Smooth muscle cell (in vitro differentiated cells): ENCODE data around the gene GALNT18. TPM values are rescaled to one million over a fixed set of nuclear protein-coding genes. Genes with fewer than 3 reads are reported as not detected.
A peak's percentile ranks its signal among the peaks of the same experiment; 100 is the strongest.

ENCODE experiments used
- DNase-seq: peaks from one replicate; lab custom pipeline; 2025; ENCODE audit not compliant: unreplicated experiment; lab: John Stamatoyannopoulos, UW
- H2AFZ ChIP-seq: fragments of 200-600 bp; sonication (generic); 2 replicates; pipeline ENCODE4 v1.6.0; 2016; ENCODE audit warnings: antibody characterized with exemption, low read depth, mild to moderate bottlenecking
- H3F3A ChIP-seq: fragments of 200-600 bp; sonication (generic); 2 replicates; pipeline ENCODE4 v1.6.0; 2017; ENCODE audit warnings: antibody characterized with exemption, low read depth
- H3K27ac ChIP-seq: fragments of 200-600 bp; sonication (generic); 2 replicates; pipeline ENCODE4 v1.5.1; 2016; ENCODE audit warnings: low read depth, mild to moderate bottlenecking
- H3K27me3 ChIP-seq: fragments of 200-600 bp; sonication (generic); 2 replicates; pipeline ENCODE4 v1.6.1; 2016; ENCODE audit warnings: low read depth, mild to moderate bottlenecking
- H3K36me3 ChIP-seq: fragments of 200-600 bp; sonication (generic); 2 replicates; pipeline ENCODE4 v1.5.1; 2016; ENCODE audit warnings: low read depth
- H3K4me1 ChIP-seq: fragments of 200-600 bp; sonication (generic); 2 replicates; pipeline ENCODE4 v1.5.1; 2016; ENCODE audit warnings: low read depth
- H3K4me2 ChIP-seq: fragments of 200-600 bp; sonication (generic); 2 replicates; pipeline ENCODE4 v1.6.0; 2016; ENCODE audit warnings: mild to moderate bottlenecking
- H3K4me3 ChIP-seq: fragments of 200-600 bp; sonication (generic); 2 replicates; pipeline ENCODE4 v1.5.1; 2016; ENCODE audit warnings: mild to moderate bottlenecking
- H3K79me2 ChIP-seq: fragments of 200-600 bp; sonication (generic); 2 replicates; pipeline ENCODE4 v1.6.0; 2016; ENCODE audit warnings: low read depth, mild to moderate bottlenecking
- H3K9ac ChIP-seq: fragments of 200-600 bp; sonication (generic); 2 replicates; pipeline ENCODE4 v1.6.0; 2016; ENCODE audit warnings: low read depth
- H3K9me3 ChIP-seq: fragments of 200-600 bp; sonication (generic); replicated peaks from 2 replicates; pipeline ENCODE4 v1.5.1; 2016; ENCODE audit warnings: low read depth
- H4K20me1 ChIP-seq: fragments of 200-600 bp; sonication (generic); 2 replicates; pipeline ENCODE4 v1.6.0; 2016; ENCODE audit warnings: low read depth
- WGBS: methylation state at CpG from one replicate; pipeline ENCODE4 v1.1.7; 2016; ENCODE audit warnings: low lambda C conversion rate; 5-methylcytosine and 5-hydroxymethylcytosine counted together
- polyA plus RNA-seq: library from polyadenylated mRNA; unstranded; fragments of >200 nt; fragmentation: Nextera tagmentation; extraction: Ambion mirVana; gene quantifications from 2 replicates; pipeline ENCODE4 v1.2.1, GENCODE V29; 2016
- total RNA-seq: library from RNA; depleted of rRNA; stranded (reverse); fragments of >200 nt; gene quantifications from 2 replicates; pipeline ENCODE4 v1.2.3, GENCODE V29; 2014
- TF ChIP-seq, protein P1 (sequence below): fragments of 200-600 bp; sonication (generic); IDR thresholded peaks from 2 replicates; pipeline ENCODE4 v1.5.1; 2017; ENCODE audit warnings: borderline replicate concordance, mild to moderate bottlenecking, antibody characterized with exemption; ENCODE audit not compliant: insufficient read depth, poor library complexity, severe bottlenecking

GALNT18 gene
- total and polyA plus RNA-seq, 2 experiments from 2014 or later = 11.5 to 16.3 TPM

DNA sequence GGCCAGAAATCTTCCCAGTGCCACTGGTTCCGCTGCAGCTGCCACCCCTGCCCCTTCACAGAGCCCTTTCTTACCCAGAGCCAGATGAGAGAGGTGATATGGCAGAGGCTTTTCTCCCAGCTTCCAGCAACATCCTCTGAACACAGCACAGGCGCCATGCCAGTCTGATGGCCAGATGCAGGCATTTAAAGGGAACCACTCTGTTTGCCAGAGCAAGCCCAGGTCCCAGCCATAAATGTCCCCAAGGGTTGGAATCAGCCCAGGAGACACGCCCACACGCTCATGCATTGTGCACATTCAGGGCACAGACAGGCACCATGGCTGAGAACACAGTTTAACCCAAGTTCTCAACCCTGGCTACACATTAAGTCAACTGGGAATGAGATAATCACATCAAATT is 154.5 kb downstream of the GALNT18 start:
- Histone ChIP-seq H3K36me3 (no peaks in the 10 kb centered on the region), H3K4me1 (peaks cover 7% of the 10 kb centered on the region), H3K9me3 (no peaks in the 10 kb centered on the region), H3K9ac (no peak overlapping the region), H2AFZ (no peak overlapping the region), H3K27me3 (no peaks in the 10 kb centered on the region), H3K4me3 (no peak overlapping the region), H3K27ac (no peak overlapping the region), H3K79me2 (no peaks in the 10 kb centered on the region), H4K20me1 (no peaks in the 10 kb centered on the region), H3F3A (peaks cover 2% of the 10 kb centered on the region), H3K4me2 (no peak overlapping the region)
- TF ChIP-seq, protein P1, sequence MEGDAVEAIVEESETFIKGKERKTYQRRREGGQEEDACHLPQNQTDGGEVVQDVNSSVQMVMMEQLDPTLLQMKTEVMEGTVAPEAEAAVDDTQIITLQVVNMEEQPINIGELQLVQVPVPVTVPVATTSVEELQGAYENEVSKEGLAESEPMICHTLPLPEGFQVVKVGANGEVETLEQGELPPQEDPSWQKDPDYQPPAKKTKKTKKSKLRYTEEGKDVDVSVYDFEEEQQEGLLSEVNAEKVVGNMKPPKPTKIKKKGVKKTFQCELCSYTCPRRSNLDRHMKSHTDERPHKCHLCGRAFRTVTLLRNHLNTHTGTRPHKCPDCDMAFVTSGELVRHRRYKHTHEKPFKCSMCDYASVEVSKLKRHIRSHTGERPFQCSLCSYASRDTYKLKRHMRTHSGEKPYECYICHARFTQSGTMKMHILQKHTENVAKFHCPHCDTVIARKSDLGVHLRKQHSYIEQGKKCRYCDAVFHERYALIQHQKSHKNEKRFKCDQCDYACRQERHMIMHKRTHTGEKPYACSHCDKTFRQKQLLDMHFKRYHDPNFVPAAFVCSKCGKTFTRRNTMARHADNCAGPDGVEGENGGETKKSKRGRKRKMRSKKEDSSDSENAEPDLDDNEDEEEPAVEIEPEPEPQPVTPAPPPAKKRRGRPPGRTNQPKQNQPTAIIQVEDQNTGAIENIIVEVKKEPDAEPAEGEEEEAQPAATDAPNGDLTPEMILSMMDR = no peak
- no peak for DNase-seq
- 96% methylated on average over 4 of the region's 4 CpGs for WGBS

DNA sequence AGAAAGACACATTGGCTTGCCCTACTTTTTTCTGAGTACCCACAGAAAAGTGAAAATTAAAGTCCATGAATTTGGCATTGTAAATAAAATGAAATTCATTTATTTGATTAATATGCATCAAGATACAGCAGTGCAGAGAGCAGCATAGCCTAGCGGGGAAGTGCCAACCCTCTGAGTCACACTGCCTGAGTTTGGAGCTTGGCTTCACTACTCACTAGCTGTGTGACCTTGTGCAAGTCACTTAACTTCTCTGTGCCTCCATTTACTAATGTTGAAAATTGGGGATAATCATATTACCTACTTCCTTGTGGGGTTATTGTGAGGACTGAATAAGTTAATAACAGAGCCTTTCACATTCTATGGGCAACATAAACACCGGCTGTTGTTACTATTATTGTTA is 157.2 kb downstream of the GALNT18 start:
- no peaks in the 10 kb centered on the region for H3K36me3 ChIP-seq
- no peak overlapping the region for H2AFZ ChIP-seq
- no peak overlapping the region for H3K4me2 ChIP-seq
- TF ChIP-seq, protein P1 = no peak
- no peak for DNase-seq
- 98% methylated on average over 2 of the region's 2 CpGs for WGBS
- H3K79me2 ChIP-seq = no peaks in the 10 kb centered on the region
- peaks cover 7% of the 10 kb centered on the region for H3K4me1 ChIP-seq
- H3K9me3 ChIP-seq = no peaks in the 10 kb centered on the region
- no peak overlapping the region for H3K4me3 ChIP-seq
- H3F3A ChIP-seq = peaks cover 2% of the 10 kb centered on the region
- H3K9ac ChIP-seq = no peak overlapping the region
- no peak overlapping the region for H3K27ac ChIP-seq
- no peaks in the 10 kb centered on the region for H3K27me3 ChIP-seq
- no peaks in the 10 kb centered on the region for H4K20me1 ChIP-seq

DNA sequence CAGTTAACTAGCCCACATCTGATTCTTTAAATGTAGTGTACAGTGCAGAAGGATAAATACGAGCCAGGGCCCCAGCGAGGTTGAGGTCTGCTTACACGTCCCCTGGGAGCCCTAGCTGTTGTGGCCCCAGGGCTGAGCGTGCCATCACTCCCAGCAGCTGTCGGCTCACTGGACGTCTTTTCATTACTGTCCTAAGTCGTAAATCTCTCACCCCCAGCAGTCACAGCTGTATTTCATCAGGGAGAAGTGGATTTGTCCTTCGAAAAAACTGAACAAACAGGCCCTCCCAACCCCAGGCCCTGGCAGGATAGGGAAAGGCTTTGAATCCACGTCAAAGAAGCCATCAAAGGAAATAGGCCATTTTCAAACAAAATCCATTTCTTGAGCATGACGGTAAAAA is 158.4 kb downstream of the GALNT18 start:
- Histone ChIP-seq H3K4me1 (peaks cover 7% of the 10 kb centered on the region), H4K20me1 (no peaks in the 10 kb centered on the region)

DNA sequence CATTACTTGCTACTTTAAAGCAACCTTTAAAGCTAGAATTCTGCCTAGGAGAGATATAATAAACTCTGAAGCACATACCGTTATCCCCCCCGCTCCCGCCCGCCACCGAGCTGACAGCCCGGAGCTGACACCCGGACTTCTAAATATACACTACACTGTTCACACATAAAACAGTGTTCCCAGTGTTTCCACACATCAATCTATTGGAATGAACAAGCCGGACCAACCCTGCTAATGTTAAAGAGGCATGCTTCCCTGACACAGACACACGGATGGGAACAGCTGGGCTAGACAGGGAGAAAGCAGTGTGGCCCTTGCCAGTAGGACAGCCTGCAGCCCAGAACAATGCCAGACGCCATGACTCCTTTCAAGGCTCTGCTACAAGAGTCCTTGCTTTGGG is 160.3 kb downstream of the GALNT18 start:
- Histone ChIP-seq H3K36me3 (no peaks in the 10 kb centered on the region), H4K20me1 (no peaks in the 10 kb centered on the region), H2AFZ (no peak overlapping the region), H3K4me1 (peaks cover 7% of the 10 kb centered on the region), H3K4me3 (no peak overlapping the region), H3K27me3 (no peaks in the 10 kb centered on the region), H3K79me2 (no peaks in the 10 kb centered on the region), H3K9ac (no peak overlapping the region), H3K9me3 (no peaks in the 10 kb centered on the region), H3F3A (peaks cover 2% of the 10 kb centered on the region), H3K4me2 (no peak overlapping the region), H3K27ac (no peak overlapping the region)
- DNase-seq = no peak
- TF ChIP-seq, protein P1 = no peak
- 85% methylated on average over 10 of the region's 10 CpGs for WGBS

More for the DNA sequence above, 158.4 kb downstream of the GALNT18 start:
- H3K27ac ChIP-seq = no peak overlapping the region
- DNase-seq = no peak
- no peak overlapping the region for H2AFZ ChIP-seq
- H3K9me3 ChIP-seq = no peaks in the 10 kb centered on the region
- peaks cover 2% of the 10 kb centered on the region for H3F3A ChIP-seq
- peak overlapping the region; percentile 23 for H3K4me2 ChIP-seq
- TF ChIP-seq, protein P1 = no peak
- H3K79me2 ChIP-seq = no peaks in the 10 kb centered on the region
- H3K4me3 ChIP-seq = no peak overlapping the region
- no peaks in the 10 kb centered on the region for H3K36me3 ChIP-seq
- WGBS = 16% methylated on average over 10 of the region's 10 CpGs
- H3K9ac ChIP-seq = no peak overlapping the region
- H3K27me3 ChIP-seq = no peaks in the 10 kb centered on the region
